ENCODE results near the gene ERC2. TPM values are rescaled to one million over a fixed set of nuclear protein-coding genes. Genes with fewer than 3 reads are reported as not detected.
"Not testable (repeated sequence)": the region's sequence is repeated elsewhere in the genome, so short reads cannot be mapped to it uniquely, and the experiment has no call there.

The ERC2 gene
- total RNA-seq, 1 donor from 2014 or later = 0.53 TPM

- no peak for DNase-seq (ENCODE audit: low read depth, low spot score)
Observed at GRCh38 chr3:56076746-56077145, 391.5 kb downstream of the ERC2 start.

- no peak for DNase-seq (ENCODE audit: low read depth, low spot score)
Observed at GRCh38 chr3:56075089-56075488, 393.2 kb downstream of the ERC2 start.

GRCh38 chr3:56069766-56070165 lies 398.5 kb downstream of the ERC2 start:
- no peak for DNase-seq (ENCODE audit: low read depth, low spot score)

- DNase-seq (ENCODE audit: low read depth, low spot score) = not testable (repeated sequence)
Observed at GRCh38 chr3:56066405-56066804, 401.9 kb downstream of the ERC2 start.

GRCh38 chr3:56064684-56065083 lies 403.6 kb downstream of the ERC2 start:
- DNase-seq (ENCODE audit: low read depth, low spot score) = no peak

- DNase-seq (ENCODE audit: low read depth, low spot score) = no peak
Observed at GRCh38 chr3:56061279-56061626, 407.0 kb downstream of the ERC2 start.

GRCh38 chr3:56060521-56061278 lies 407.6 kb downstream of the ERC2 start:
- no peak for DNase-seq (ENCODE audit: low read depth, low spot score)

- no peak for DNase-seq (ENCODE audit: low read depth, low spot score)
Observed at GRCh38 chr3:56059731-56060130, 408.5 kb downstream of the ERC2 start.

GRCh38 chr3:56055951-56056350 lies 412.3 kb downstream of the ERC2 start:
- DNase-seq (ENCODE audit: low read depth, low spot score) = no peak

GRCh38 chr3:56055546-56055945 lies 412.7 kb downstream of the ERC2 start:
- DNase-seq (ENCODE audit: low read depth, low spot score) = no peak

- no peak for DNase-seq (ENCODE audit: low read depth, low spot score)
Observed at GRCh38 chr3:56054844-56055243, 413.4 kb downstream of the ERC2 start.

GRCh38 chr3:56053727-56054126 lies 414.5 kb downstream of the ERC2 start:
- DNase-seq (ENCODE audit: low read depth, low spot score) = no peak

GRCh38 chr3:56052188-56052587 lies 416.1 kb downstream of the ERC2 start:
- DNase-seq (ENCODE audit: low read depth, low spot score) = no peak

- no peak for DNase-seq (ENCODE audit: low read depth, low spot score)
Observed at GRCh38 chr3:56051052-56051451, 417.2 kb downstream of the ERC2 start.

- no peak for DNase-seq (ENCODE audit: low read depth, low spot score)
Observed at GRCh38 chr3:56048946-56049345, 419.3 kb downstream of the ERC2 start.

- DNase-seq (ENCODE audit: low read depth, low spot score) = no peak
Observed at GRCh38 chr3:56048331-56048730, 419.9 kb downstream of the ERC2 start.

GRCh38 chr3:56042326-56042951 lies 425.8 kb downstream of the ERC2 start:
- DNase-seq (ENCODE audit: low read depth, low spot score) = no peak

GRCh38 chr3:56025326-56025725 lies 442.9 kb downstream of the ERC2 start:
- no peak for DNase-seq (ENCODE audit: low read depth, low spot score)

GRCh38 chr3:56023546-56023945 lies 444.7 kb downstream of the ERC2 start:
- DNase-seq (ENCODE audit: low read depth, low spot score) = no peak

- DNase-seq (ENCODE audit: low read depth, low spot score) = no peak
Observed at GRCh38 chr3:56022619-56023018, 445.6 kb downstream of the ERC2 start.

GRCh38 chr3:56019490-56020146 lies 448.6 kb downstream of the ERC2 start:
- DNase-seq (ENCODE audit: low read depth, low spot score) = no peak

- not testable (repeated sequence) for DNase-seq (ENCODE audit: low read depth, low spot score)
Observed at GRCh38 chr3:56015374-56015773, 452.9 kb downstream of the ERC2 start.

GRCh38 chr3:56012721-56013120 lies 455.5 kb downstream of the ERC2 start:
- DNase-seq (ENCODE audit: low read depth, low spot score) = no peak
